ENCODE results near the gene GALNT11.
"Not testable (repeated sequence)": the region's sequence is repeated elsewhere in the genome, so short reads cannot be mapped to it uniquely, and the experiment has no call there.

GALNT11 gene

GRCh38 chr7:152030059-152030458, 4.6 kb downstream of the GALNT11 start:
- DNase-seq = not testable (repeated sequence)

GRCh38 chr7:152030639-152031038, 5.2 kb downstream of the GALNT11 start:
- not testable (repeated sequence) for DNase-seq

DNA sequence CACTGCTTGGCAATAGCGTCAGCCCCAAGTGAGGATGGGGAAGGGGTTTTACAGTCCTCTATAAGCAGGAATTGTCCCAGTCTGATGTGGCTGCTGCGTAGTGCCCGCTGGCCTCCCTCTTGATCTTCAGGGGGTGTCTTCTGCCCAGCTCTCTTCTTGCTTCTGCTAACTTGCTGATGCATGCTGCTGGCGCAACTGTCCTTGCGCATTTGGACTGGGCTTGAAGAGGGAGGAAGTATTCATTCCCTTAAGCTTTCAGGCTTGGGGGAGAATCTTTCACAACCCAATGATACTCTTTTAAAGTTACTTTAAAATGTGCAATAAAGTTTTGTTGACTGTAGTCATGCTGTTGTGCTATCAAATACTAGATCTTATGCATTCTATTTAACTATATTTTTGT, 10.3 kb downstream of the GALNT11 start:
- no peak for DNase-seq

- not testable (repeated sequence) for DNase-seq
Measured at GRCh38 chr7:152038410-152038809, 12.9 kb downstream of the GALNT11 start.

- DNase-seq = not testable (repeated sequence)
Measured at GRCh38 chr7:152043086-152043485, 17.6 kb downstream of the GALNT11 start.

GRCh38 chr7:152044909-152045308, 19.4 kb downstream of the GALNT11 start:
- not testable (repeated sequence) for DNase-seq

- DNase-seq = no peak
Measured at GRCh38 chr7:152046531-152046930, 21.1 kb downstream of the GALNT11 start.

- no peak for DNase-seq
Measured at GRCh38 chr7:152048051-152048450, 22.6 kb downstream of the GALNT11 start.

GRCh38 chr7:152050547-152050971, 25.1 kb downstream of the GALNT11 start:
- DNase-seq = no peak

- no peak for DNase-seq
Measured at GRCh38 chr7:152051968-152052367, 26.5 kb downstream of the GALNT11 start.

DNA sequence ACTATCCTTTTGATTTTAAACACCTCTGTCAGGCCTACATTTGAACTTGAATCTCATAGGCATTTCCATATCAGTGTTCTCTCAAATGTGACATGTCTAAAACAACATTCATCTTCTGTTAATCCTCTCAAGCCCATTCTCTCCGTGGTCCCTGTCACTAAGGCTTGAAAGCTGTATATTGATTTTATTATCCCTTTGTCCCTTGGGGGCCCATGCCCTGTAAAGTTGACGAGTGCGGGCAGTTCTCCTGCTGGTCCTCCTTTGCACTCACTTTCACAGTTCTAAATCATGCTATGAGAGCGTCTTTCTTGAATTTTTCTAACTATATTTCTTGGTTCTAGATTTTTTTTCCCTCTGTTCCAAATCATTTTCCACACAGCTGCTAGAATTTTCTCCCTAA, 27.3 kb downstream of the GALNT11 start:
- no peak for DNase-seq

DNA sequence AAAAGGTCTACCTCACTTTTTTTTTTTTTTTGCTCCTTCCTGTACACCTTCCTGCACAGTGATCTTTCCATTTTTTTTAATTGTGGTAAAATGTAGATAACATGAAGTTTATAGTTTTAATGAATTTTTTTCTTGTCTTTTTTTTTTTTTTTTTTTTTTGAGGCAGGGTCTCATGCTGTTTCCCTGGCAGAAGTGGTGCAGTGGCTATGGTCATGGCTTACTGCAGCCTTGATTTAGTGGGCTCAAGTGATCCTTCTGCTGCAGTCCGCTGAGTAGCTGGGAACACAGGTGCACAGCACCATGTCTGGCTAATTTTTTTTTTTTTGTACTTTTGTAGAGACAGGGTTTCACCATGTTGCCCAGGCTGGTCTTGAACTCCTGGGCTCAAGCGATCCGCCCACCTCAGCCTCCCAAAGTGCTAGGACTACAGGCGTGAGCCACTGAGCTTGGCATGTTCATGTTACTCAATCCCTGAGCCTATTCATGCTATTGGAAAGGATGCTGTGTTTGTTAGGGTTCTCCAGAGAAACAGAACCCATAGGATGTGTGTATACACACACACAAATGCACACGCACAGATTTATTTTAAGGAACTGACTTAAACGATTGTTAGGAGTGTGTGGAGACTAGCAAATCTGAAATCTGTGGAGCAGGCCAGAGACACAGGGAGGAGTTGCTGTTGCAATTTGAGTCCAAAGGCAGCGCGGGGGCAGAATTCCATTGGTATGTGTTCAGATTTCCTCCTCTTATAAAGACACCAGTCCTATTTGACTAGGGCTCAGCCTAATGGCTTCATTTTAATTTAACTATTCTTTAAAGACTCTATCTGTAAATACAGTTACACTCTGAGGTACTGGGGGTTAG, 29.1 kb downstream of the GALNT11 start:
- no peak for DNase-seq

- no peak for DNase-seq
Measured at GRCh38 chr7:152056621-152057274, 31.3 kb downstream of the GALNT11 start.

- no peak for DNase-seq
Measured at GRCh38 chr7:152059311-152059710, 33.8 kb downstream of the GALNT11 start.

DNA sequence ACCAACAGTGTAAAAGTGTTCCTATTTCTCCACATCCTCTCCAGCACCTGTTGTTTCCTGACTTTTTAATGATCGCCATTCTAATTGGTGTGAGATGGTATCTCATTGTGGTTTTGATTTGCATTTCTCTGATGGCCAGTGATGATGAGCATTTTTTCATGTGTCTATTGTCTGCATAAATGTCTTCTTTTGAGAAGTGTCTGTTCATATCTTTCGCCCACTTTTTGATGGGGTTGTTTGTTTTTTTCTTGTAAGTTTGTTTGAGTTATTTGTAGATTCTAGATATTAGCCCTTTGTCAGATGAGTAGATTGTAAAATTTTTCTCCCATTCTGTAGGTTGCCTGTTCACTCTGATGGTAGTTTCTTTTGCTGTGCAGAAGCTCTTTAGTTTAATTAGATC, 35.6 kb downstream of the GALNT11 start:
- not testable (repeated sequence) for DNase-seq

GRCh38 chr7:152063192-152063591, 37.7 kb downstream of the GALNT11 start:
- not testable (repeated sequence) for DNase-seq

GRCh38 chr7:152063821-152064220, 38.3 kb downstream of the GALNT11 start:
- DNase-seq = not testable (repeated sequence)

GRCh38 chr7:152065800-152066344, 40.4 kb downstream of the GALNT11 start:
- not testable (repeated sequence) for DNase-seq

- no peak for DNase-seq
Measured at GRCh38 chr7:152072421-152072820, 46.9 kb downstream of the GALNT11 start.

GRCh38 chr7:152073352-152073751, 47.9 kb downstream of the GALNT11 start:
- no peak for DNase-seq

DNA sequence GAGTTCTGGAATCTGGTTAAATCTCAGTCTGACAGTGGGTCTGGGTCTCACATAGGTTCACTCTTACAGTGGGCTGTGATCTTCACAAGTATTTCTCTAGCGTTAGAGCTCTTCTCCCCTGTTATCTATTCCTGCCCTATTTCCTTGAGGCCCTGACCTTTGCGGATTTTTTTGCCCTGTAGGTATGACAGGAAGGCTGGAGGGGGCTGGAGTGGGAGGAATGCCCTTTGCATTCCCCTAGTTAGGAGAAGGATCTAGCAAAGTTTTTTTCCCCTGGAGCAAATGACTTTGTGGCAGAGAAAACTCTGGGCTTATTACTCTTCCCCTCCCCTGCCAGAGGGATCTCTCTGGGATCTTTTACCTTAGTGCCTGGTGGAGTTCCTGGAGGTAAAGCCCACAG, 49.2 kb downstream of the GALNT11 start:
- no peak for DNase-seq

DNA sequence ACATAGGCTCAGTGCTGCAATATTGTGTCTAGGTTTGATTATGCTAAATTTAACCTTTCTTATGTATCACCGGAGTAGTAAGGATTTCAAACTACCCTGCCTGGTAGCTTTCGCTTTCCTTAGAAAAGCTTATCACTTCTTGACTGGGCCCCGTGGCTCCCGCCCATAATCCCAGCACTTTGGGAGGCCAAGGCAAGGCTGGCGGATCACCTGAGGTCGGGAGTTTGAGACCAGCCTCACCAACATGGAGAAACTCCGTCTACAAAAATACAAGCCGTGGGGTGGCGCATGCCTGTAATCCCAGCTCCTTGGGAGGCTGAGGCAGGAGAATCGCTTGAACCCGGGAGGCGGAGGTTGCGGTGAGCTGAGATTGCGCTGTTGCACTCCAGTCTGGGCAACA, 49.9 kb downstream of the GALNT11 start:
- DNase-seq = not testable (repeated sequence)

DNA sequence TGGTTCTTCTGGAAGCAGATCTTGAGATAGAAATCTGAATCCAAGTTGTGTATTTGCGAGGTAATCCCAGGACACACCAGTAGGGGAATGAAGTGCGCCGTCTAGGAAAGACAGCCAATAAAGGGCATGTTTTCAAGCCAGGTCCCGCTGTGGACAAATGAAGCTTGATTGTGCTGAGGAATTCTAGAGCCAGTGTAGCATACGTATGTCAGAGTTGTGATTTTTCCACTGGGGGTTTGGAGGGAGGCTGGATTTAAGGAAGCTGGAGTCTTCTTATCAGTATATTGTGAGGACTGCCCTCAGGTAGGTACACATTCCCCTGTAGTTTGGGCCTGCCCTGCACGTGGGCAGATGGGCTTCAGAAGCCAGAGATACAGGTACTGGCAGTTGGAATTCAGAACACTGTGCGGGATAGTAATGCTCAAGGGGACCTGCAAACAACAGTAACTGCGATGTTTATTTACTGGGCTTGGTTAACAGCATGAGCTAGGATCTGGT, 50.9 kb downstream of the GALNT11 start:
- no peak for DNase-seq

Data from DMS153 (cell line).